Endothelial cell of umbilical vein (primary cell): ENCODE results near the gene CLEC18B. TPM values are rescaled to one million over a fixed set of nuclear protein-coding genes. Genes with fewer than 3 reads are reported as not detected.
"Not testable (repeated sequence)": the region's sequence is repeated elsewhere in the genome, so short reads cannot be mapped to it uniquely, and the experiment has no call there.

Source experiments
- BruUV-seq: library from RNA; stranded (reverse); fragments of 400-500 nt; replicated peaks from 2 replicates; lab custom pipeline; 2021; lab: Mats Ljungman, UMichigan
- CTCF ChIA-PET: fragments of 300-600, 350-600 bp; sonication (Branson Sonifier 250); formaldehyde crosslinking; loops from one replicate; lab custom pipeline; 2021; ENCODE audit warnings: antibody characterized with exemption, inconsistent platforms; lab: Charles Lee
- POLR2A ChIA-PET: fragments of 300-600, 350-600 bp; sonication (Branson Sonifier 250); formaldehyde crosslinking; loops from one replicate; lab custom pipeline; 2021; ENCODE audit warnings: antibody characterized with exemption, inconsistent platforms; lab: Charles Lee
- DNase-seq: peaks from one replicate; pipeline ENCODE4 v3.0.0-alpha.2; 2011; ENCODE audit warnings: low read depth, low spot score
- FAIRE-seq: peaks from 2 replicates; lab custom pipeline; 2011; peaks lifted over from hg19 to GRCh38; lab: Jason Lieb, UNC
- H2AFZ ChIP-seq: 2 replicates; pipeline ENCODE4 v1.6.0; 2012; ENCODE audit warnings: low read depth, low read length, control low read depth, inconsistent platforms
- H3K27ac ChIP-seq: 2 replicates; pipeline ENCODE4 v1.5.1; 2011; ENCODE audit warnings: low read depth, mild to moderate bottlenecking, control low read depth, low read length, moderate library complexity; ENCODE audit not compliant: insufficient read depth
- H3K27me3 ChIP-seq, 2 experiments: 2 replicates each; pipeline versions ENCODE4 v1.6.0 to v1.6.1; 2011; ENCODE audit warnings: low read length in 2 of 2, mixed read lengths in 1 of 2; ENCODE audit not compliant: control insufficient read depth in 2 of 2, insufficient read depth in 2 of 2
- H3K36me3 ChIP-seq, 2 experiments: 2 replicates in 1 of 2; 3 replicates in 1 of 2; pipeline ENCODE4 v1.5.1; 2011; ENCODE audit warnings: low read length in 2 of 2, mild to moderate bottlenecking in 1 of 2, moderate library complexity in 1 of 2; ENCODE audit not compliant: control insufficient read depth in 2 of 2, insufficient read depth in 2 of 2; ENCODE audit errors: extremely low read depth in 1 of 2
- H3K4me1 ChIP-seq: 3 replicates; pipeline ENCODE4 v1.5.1; 2011; ENCODE audit warnings: mild to moderate bottlenecking, low read length; ENCODE audit not compliant: control insufficient read depth, insufficient read depth; ENCODE audit errors: extremely low read depth
- H3K4me2 ChIP-seq: 2 replicates; pipeline ENCODE4 v1.6.1; 2011; ENCODE audit warnings: low read length, control low read depth, mixed read lengths; ENCODE audit not compliant: insufficient read depth
- H3K4me3 ChIP-seq, 3 experiments: fragments of 200-600 bp in 1 of 3; sonication (generic), shearing (Covaris generic) in 1 of 3; replicated peaks in 1 of 3; 2 replicates each; pipeline ENCODE4 v1.5.1; 2011 to 2016; ENCODE audit warnings: control low read depth in 3 of 3, low read length in 3 of 3, mild to moderate bottlenecking in 2 of 3, inconsistent platforms in 1 of 3, low read depth in 1 of 3, moderate library complexity in 1 of 3; ENCODE audit not compliant: insufficient read depth in 1 of 3
- H3K79me2 ChIP-seq: 2 replicates; pipeline ENCODE4 v1.6.0; 2012; ENCODE audit warnings: low read length, inconsistent platforms; ENCODE audit not compliant: control insufficient read depth, insufficient read depth
- H3K9ac ChIP-seq: replicated peaks from 2 replicates; pipeline ENCODE3; 2011; ENCODE audit warnings: low read length, control low read depth; ENCODE audit not compliant: insufficient read depth; ENCODE audit errors: extremely low read depth
- H3K9me1 ChIP-seq: replicated peaks from 3 replicates; pipeline ENCODE4 v1.6.0; 2011; ENCODE audit warnings: mild to moderate bottlenecking, low read length; ENCODE audit not compliant: control insufficient read depth, insufficient read depth; ENCODE audit errors: extremely low read depth
- H3K9me3 ChIP-seq: replicated peaks from 2 replicates; pipeline ENCODE4 v1.5.1; 2012; ENCODE audit warnings: low read length, inconsistent platforms; ENCODE audit not compliant: control insufficient read depth, insufficient read depth
- H4K20me1 ChIP-seq: replicated peaks from 2 replicates; pipeline ENCODE3; 2011; ENCODE audit warnings: mild to moderate bottlenecking, low read length; ENCODE audit not compliant: control insufficient read depth, insufficient read depth; ENCODE audit errors: extremely low read depth
- dilution Hi-C: fragments of 300-500 bp; cut with MboI; formaldehyde crosslinking; loops from one replicate; pipeline ENCODE4 v1.15.0; 2019; ENCODE audit warnings: low sequenced_read_pairs; ENCODE audit not compliant: extremely low pct_ligation_motif_present
- intact Hi-C: fragments of 100-400 bp; cut with micrococcal nuclease; formaldehyde crosslinking; loops from one replicate; pipeline ENCODE4 v1.10.0; 2022
- polyA plus RNA-seq, 4 experiments: library from polyadenylated mRNA; depleted of rRNA in 3 of 4; stranded (reverse) in 3 of 4; unstranded in 1 of 4; fragments of >200 nt; gene quantifications; 2 replicates each; pipeline versions ENCODE4 v1.2.1 to v1.2.3, GENCODE V29; 2011 to 2012; ENCODE audit warnings: missing spikeins in 1 of 4
- total RNA-seq: library from RNA; stranded (reverse); gene quantifications from 2 replicates; pipeline ENCODE4 v1.2.3, GENCODE V29; 2021

The CLEC18B gene
- total and polyA plus RNA-seq, 2 donors (not counting 3 experiments of a cell fraction or from before 2014, with no cell fraction given): 0.49 TPM; not detected in 1

- H3K4me2 ChIP-seq, H3K4me1 ChIP-seq, BruUV-seq, H3K4me3 ChIP-seq, H3K9me3 ChIP-seq, FAIRE-seq, H2AFZ ChIP-seq, intact Hi-C loops, H3K9me1 ChIP-seq, H3K36me3 ChIP-seq, POLR2A ChIA-PET, DNase-seq, H4K20me1 ChIP-seq, H3K27me3 ChIP-seq, H3K79me2 ChIP-seq, H3K9ac ChIP-seq, H3K27ac ChIP-seq, dilution Hi-C loops: not testable (repeated sequence)
- CTCF ChIA-PET: interaction anchor here (0.6 to 1.0 kb wide), 2 partner anchors 80 to 114 kb away, joined by 3 read pairs; no protein-coding TSS in a partner anchor
Measured at GRCh38 chr16:74423721-74424120, 2.4 kb upstream of the CLEC18B start.

- dilution Hi-C loops, H2AFZ ChIP-seq, intact Hi-C loops, POLR2A ChIA-PET, H3K9ac ChIP-seq, CTCF ChIA-PET, H3K9me1 ChIP-seq, DNase-seq, H3K27ac ChIP-seq, H3K27me3 ChIP-seq, H3K79me2 ChIP-seq, FAIRE-seq, BruUV-seq, H3K36me3 ChIP-seq, H3K4me3 ChIP-seq, H3K4me2 ChIP-seq, H3K9me3 ChIP-seq, H3K4me1 ChIP-seq, H4K20me1 ChIP-seq: not testable (repeated sequence)
Measured at GRCh38 chr16:74422086-74422485, 808 bp upstream of the CLEC18B start.

- H3K4me2 ChIP-seq, H3K79me2 ChIP-seq, H3K36me3 ChIP-seq, H2AFZ ChIP-seq, intact Hi-C loops, H4K20me1 ChIP-seq, H3K4me3 ChIP-seq, FAIRE-seq, H3K4me1 ChIP-seq, H3K9me1 ChIP-seq, DNase-seq, H3K27ac ChIP-seq, POLR2A ChIA-PET, H3K9ac ChIP-seq, dilution Hi-C loops, H3K27me3 ChIP-seq, CTCF ChIA-PET, H3K9me3 ChIP-seq, BruUV-seq: not testable (repeated sequence)
Measured at GRCh38 chr16:74421482-74421785, 156 bp upstream of the CLEC18B start.

- H3K9me3 ChIP-seq, H3K36me3 ChIP-seq, H3K4me2 ChIP-seq, BruUV-seq, POLR2A ChIA-PET, H3K27me3 ChIP-seq, H4K20me1 ChIP-seq, DNase-seq, FAIRE-seq, H3K27ac ChIP-seq, CTCF ChIA-PET, H2AFZ ChIP-seq, H3K79me2 ChIP-seq, H3K9ac ChIP-seq, H3K9me1 ChIP-seq, H3K4me1 ChIP-seq, H3K4me3 ChIP-seq, dilution Hi-C loops, intact Hi-C loops: not testable (repeated sequence)
Measured at GRCh38 chr16:74419811-74420210, 1.5 kb downstream of the CLEC18B start.
